ENCODE measurements around the gene PCLO.

DNA sequence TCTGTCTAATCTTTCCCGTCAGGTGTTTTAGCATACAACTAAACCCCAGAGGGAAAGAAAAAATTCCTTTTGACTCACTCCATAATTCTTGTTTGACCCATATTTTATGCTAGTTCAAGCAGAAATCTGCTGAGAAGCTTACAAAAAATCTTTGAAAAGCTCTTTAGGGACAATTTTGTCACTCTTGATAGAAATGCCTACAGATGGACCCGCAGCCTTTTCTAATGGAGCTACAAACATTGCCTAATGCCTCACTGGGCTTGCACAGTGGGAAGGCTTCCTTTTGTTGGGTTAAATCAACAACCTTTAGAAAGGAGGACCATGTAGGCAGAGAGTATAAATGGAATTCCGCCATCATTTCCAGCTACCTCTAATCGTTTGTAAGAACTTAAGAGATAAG, 344.5 kb downstream of the PCLO start:
- TF ChIP-seq CTCF (IDR thresholded peaks at IDR 0.05), result no peak
- no peak for TF ChIP-seq POLR2A (IDR thresholded peaks at IDR 0.05)
- no peak for TF ChIP-seq POLR2AphosphoS5 (IDR thresholded peaks at IDR 0.05; ENCODE audit: insufficient read depth in 1 of 2, low read depth in 1 of 2)

All from vagina (tissue), 2 donors.